GM12891 (cell line): ENCODE measurements around the gene KRTAP1-4.
"Not testable (repeated sequence)": the region's sequence is repeated elsewhere in the genome, so short reads cannot be mapped to it uniquely, and the experiment has no call there.

Source experiments
- DNase-seq: peaks from one replicate; pipeline ENCODE4 v3.0.0; 2011; ENCODE audit warnings: low spot score; ENCODE audit not compliant: insufficient read length
- FAIRE-seq: peaks from 2 replicates; lab custom pipeline; 2011; peaks lifted over from hg19 to GRCh38; lab: Jason Lieb, UNC
- PAX5 ChIP-seq: IDR thresholded peaks from 2 replicates; pipeline ENCODE4 v1.6.1; 2011; ENCODE audit warnings: low read length, moderate library complexity, mild to moderate bottlenecking; ENCODE audit not compliant: insufficient read depth, severe bottlenecking
- POLR2A ChIP-seq: IDR thresholded peaks from 2 replicates; pipeline ENCODE4 v1.6.1; 2011; ENCODE audit warnings: low read depth, low read length, control low read depth
- POLR2AphosphoS5 ChIP-seq: IDR thresholded peaks from 2 replicates; pipeline ENCODE4 v1.6.1; 2011; ENCODE audit warnings: low read depth, low read length, control low read depth
- POU2F2 ChIP-seq: IDR thresholded peaks from 2 replicates; pipeline ENCODE4 v1.6.1; 2011; ENCODE audit warnings: low read depth, mild to moderate bottlenecking, control low read depth, low read length, moderate library complexity
- SPI1 ChIP-seq: IDR thresholded peaks from 2 replicates; pipeline ENCODE4 v1.6.1; 2011; ENCODE audit warnings: low read depth, low read length, control low read depth
- TAF1 ChIP-seq: IDR thresholded peaks from 2 replicates; pipeline ENCODE4 v1.6.1; 2011; ENCODE audit warnings: low read depth, low read length, control low read depth

KRTAP1-4 gene

DNA sequence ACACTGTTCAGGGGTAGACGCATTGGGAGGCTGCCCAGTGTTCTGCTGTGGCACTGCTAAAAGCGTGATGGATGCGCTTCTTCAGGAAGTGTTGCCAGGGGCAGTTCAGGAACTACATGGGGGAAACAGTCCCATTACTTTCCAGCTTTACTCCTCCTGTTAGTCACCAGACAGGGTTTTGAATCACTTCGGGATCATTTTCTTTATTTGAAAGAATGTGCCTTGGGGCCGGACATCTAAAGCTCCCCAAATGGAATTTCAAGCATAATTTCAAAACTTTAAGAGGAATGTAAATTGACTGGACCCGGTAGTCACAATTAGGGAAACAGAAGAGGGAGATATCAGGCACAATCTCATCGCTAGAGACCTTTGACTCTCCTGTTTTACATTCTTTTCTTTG lies 18.4 kb upstream of the KRTAP1-4 start:
- DNase-seq (no peak), FAIRE-seq (no peak)
- TF ChIP-seq TAF1 = no peak
- TF ChIP-seq POLR2A = no peak
- TF ChIP-seq POLR2AphosphoS5 = no peak
- TF ChIP-seq PAX5 = no peak
- no peak for TF ChIP-seq SPI1
- no peak for TF ChIP-seq POU2F2

DNA sequence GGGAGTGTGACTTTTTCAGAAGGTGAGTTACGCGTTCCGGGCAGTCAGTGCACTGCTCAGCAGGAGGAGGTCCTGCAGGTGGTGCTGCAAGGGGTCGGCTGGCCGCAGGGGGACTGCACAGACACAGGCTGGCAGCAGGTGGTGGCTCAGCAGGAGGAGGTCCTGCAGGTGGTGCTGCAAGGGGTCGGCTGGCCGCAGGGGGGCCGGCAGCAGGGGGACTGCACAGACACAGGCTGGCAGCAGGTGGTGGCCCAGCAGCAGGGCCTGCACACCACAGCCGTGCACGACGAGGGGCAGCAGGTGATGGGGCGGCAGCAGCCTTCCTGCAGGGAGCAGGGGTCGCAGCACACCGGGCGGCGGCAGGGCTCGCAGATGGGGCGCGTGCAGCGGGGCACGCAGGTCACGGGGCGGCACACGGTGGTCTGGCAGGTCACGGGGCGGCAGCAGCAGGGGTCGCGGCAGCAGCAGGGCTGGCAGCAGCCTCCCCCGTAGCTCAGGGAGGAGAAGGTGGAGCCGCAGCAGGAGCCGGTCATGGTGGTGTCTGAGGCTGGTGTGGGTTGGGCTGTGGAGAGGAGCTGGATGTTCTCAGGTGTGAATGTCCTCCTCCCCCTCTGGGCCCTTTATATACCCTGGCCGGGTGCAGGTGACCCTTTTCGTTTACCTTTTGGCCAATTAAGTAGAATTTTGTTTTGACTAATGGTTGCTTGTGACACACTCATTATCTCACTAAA lies 16.9 kb upstream of the KRTAP1-4 start, which contains the start of gene KRTAP2-1:
Gene KRTAP2-1 (minus strand): TSS at position 582 of the 731 bp plus-strand sequence. CDS start 49 bp downstream, at position 533.
- FAIRE-seq, DNase-seq: not testable (repeated sequence)

DNA sequence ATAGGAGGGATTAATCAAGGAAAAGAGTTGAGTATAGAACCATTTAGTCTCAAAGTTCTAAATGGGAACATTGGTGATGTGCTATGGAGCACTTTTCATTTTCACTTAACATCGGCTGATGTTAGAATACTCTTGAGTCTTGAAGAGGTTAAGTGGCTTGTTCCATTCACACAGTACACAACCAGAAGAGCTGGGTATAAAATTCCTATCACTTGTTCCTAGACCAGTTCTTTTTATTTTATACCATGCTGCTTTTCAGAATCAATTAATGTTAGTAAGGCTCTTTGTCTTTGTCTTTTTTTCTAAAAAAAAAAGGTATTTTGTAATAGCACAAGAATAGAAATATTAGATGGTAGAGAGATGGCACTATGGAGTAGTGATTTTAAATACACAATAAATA lies 13.0 kb upstream of the KRTAP1-4 start:
- DNase-seq (no peak), FAIRE-seq (no peak)
- TF ChIP-seq POLR2AphosphoS5 (no peak), SPI1 (no peak), POLR2A (no peak), TAF1 (no peak), PAX5 (no peak), POU2F2 (no peak)

DNA sequence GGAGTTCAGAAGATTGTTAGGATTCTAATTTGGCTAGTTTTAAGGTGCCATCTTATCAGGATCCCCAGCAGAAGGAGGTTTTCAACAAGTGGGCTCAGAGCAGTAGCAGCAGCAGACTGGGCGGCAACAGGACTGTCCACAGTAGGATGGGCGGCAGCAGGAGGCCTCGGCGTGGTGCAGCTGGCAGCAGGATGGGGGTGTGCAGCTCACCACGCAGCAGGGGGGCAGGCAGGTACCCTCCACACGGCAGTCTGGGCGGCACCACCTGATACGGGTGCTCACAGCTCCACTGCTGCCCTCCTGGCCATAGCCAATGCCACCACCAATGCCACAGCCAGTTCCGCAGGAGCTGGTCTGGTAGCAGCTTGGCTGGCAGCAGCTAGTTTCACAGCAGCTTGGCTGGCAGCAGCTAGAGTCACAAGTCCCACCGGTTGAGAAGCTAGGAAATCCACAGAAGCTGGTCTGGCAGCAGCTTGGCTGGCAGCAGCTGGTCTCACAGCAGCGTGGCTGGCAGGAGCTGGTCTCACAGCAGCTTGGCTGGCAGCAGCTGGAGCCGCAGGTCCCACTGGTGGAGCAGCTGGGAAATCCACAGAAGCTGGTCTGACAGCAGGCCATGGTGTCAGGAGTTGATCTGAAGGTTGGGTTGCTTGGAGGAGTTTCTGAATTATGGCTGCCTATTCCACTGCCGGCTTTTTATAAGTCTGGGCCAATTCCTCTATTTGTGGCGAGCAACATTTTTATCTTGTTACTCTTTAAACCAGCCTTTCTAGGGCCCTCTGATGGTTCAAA lies 11.0 kb upstream of the KRTAP1-4 start, which contains the start of gene KRTAP1-1:
Gene KRTAP1-1 (minus strand): TSS at position 668 of the 789 bp plus-strand sequence. CDS start 53 bp downstream, at position 615.
- FAIRE-seq, DNase-seq: not testable (repeated sequence)

DNA sequence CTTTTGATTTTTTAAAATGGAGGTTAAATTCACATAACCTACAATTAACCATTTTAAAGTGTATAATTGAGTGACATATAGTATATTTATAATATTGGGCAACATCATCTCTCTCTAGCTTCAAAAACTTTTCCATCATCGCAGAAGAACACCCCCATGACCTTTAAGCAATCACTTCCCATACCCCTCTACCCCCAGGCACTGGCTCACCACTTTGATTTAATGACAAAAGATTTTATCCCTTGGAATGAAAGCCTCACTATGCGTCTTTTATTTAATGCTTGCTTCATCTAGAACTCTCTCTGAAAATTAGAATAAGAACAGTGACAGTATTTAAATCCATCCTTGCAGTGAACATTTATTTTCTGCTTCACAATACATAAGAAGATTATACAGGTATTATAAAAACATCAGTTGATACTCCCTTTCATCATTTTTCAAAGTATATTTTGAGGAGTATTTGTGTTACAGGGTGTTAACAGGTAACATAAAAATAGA lies 7.9 kb upstream of the KRTAP1-4 start:
- FAIRE-seq (no peak), DNase-seq (no peak)
- no peak for TF ChIP-seq POU2F2
- TF ChIP-seq PAX5 = no peak
- TF ChIP-seq POLR2AphosphoS5 = no peak
- no peak for TF ChIP-seq TAF1
- no peak for TF ChIP-seq POLR2A
- TF ChIP-seq SPI1 = no peak

DNA sequence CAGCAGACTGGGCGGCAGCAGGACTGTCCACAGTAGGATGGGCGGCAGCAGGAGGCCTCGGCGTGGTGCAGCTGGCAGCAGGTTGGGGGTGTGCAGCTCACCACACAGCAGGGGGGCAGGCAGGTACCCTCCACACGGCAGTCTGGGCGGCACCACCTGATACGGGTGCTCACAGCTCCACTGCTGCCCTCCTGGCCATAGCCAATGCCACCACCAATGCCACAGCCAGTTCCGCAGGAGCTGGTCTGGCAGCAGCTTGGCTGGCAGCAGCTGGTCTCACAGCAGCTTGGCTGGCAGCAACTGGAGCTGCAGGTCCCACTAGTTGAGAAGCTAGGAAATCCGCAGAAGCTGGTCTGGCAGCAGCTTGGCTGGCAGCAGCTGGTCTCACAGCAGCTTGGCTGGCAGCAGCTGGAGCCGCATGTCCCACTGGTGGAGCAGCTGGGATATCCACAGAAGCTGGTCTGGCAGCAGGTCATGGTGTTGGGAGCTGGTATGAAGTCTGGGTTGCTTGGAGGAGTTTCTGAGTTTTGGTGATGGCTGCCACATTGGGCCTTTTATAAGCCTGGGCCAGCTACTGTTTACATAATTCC lies 4.4 kb upstream of the KRTAP1-4 start, which contains the start of gene KRTAP1-3:
Gene KRTAP1-3 (minus strand): TSS at position 529 of the 590 bp plus-strand sequence. CDS start 53 bp downstream, at position 476.
- DNase-seq, FAIRE-seq: not testable (repeated sequence)

DNA sequence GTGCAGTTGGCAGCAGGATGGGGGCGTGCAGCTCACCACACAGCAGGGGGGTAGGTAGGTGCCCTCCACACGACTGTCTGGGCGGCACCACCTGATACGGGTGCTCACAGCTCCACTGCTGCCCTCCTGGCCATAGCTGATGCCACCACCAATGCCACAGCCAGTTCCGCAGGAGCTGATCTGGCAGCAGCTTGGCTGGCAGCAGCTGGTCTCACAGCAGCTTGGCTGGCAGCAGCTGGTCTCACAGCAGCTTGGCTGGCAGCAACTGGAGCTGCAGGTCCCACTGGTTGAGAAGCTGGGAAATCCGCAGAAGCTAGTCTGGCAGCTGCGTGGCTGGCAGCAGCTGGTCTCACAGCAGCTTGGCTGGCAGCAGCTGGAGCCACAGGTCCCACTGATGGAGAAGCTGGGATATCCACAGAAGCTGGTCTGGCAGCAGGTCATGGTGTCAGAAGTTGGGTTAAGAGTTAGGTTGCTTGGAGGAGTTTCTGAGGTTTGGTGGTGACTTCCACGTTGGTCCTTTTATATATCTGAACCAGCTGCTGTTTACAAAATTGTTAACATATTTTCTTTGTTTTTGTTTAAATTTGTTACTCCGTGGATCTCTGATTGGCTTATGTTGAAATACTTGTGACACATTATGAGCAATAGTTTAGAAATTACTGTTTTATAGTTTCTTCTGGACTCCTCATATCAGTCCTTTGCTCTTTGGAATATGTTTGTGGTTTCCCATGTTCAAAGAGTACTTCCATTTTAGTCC lies 3.1 kb downstream of the KRTAP1-4 start, which contains the start of gene KRTAP1-5:
Gene KRTAP1-5 (minus strand): TSS at position 494 of the 757 bp plus-strand sequence. CDS start 53 bp downstream, at position 441.
- TF ChIP-seq SPI1 (no peak), PAX5 (no peak), POLR2AphosphoS5 (no peak), POU2F2 (no peak), POLR2A (no peak), TAF1 (no peak)
- no peak for DNase-seq

DNA sequence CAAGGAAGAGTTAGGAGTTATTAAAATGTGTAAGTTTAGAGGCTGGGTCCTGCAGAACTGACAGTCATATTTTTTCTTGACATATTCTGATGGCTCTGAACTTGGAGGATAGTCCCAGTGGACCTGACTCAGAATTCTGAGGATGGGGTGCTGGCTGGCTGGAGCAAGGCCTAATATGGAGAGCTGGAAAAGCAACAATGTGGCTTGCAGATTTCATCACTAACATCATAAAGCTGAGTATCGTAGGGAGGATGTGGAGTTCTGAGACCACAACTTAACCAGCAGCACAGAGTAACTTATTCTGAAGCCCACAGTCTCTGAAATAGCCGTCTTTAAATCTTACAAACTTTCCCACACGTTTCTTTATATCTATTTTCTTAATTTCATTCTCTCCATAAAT lies 5.3 kb downstream of the KRTAP1-4 start:
- FAIRE-seq = no peak
- no peak for DNase-seq
- TF ChIP-seq POU2F2 (no peak), POLR2A (no peak), TAF1 (no peak), POLR2AphosphoS5 (no peak), SPI1 (no peak), PAX5 (no peak)

More for the DNA sequence above, 3.1 kb downstream of the KRTAP1-4 start, which contains the start of gene KRTAP1-5:
- no peak for FAIRE-seq

DNA sequence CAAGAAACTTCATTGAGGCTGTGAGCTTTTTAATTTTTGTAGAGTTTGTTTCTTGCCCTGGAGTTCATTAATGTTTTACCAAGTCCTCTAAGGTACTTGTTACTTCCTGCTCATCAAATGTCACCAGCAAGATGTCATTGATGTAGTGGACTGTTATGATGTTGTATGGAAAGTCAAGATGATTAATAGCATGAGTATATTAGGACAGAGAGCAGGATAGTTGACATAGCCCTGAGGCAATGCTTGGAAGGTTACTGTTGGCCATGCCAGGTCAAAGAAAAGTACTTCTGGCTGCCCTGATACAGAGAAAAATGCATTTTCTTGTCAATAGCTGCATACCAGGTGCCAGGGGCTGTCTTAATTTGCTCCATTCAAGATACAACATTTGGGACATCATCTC lies 9.7 kb downstream of the KRTAP1-4 start:
- DNase-seq (no peak), FAIRE-seq (no peak)
- TF ChIP-seq SPI1 (no peak), POU2F2 (no peak), PAX5 (no peak), POLR2A (no peak), TAF1 (no peak), POLR2AphosphoS5 (no peak)
